HEK293 (cell line): ENCODE data around the gene MAPK8IP3.

Experiments used
- CTCF ChIA-PET: fragments of 350-600 bp; formaldehyde crosslinking; extraction: SDS; loops from one replicate; lab custom pipeline; 2021; ENCODE audit warnings: antibody characterized with exemption; lab: Yijun Ruan, JAX
- POLR2A ChIA-PET: fragments of 300-600 bp; formaldehyde crosslinking; extraction: SDS; loops from one replicate; lab custom pipeline; 2020; ENCODE audit warnings: antibody characterized with exemption, inconsistent platforms; lab: Yijun Ruan, JAX
- H3K27ac ChIP-seq: fragments of 200-500 bp; sonication (Bioruptor generic); 2 replicates; pipeline ENCODE4 v1.5.1; 2014; ENCODE audit warnings: low read depth, low read length, control low read depth, inconsistent platforms; ENCODE audit errors: extremely low read depth
- H3K36me3 ChIP-seq, 2 experiments: fragments of 200-500 bp in 1 of 2; sonication (Bioruptor generic) in 1 of 2; 1 replicate in 1 of 2; 2 replicates in 1 of 2; pipeline ENCODE4 v1.5.1; 2014 to 2017; ENCODE audit warnings: inconsistent platforms in 2 of 2, low read length in 2 of 2; ENCODE audit not compliant: control insufficient read depth in 2 of 2, insufficient read depth in 1 of 2
- H3K4me1 ChIP-seq: fragments of 200-500 bp; sonication (Bioruptor generic); 2 replicates; pipeline ENCODE4 v1.5.1; 2014; ENCODE audit warnings: mild to moderate bottlenecking, low read length, inconsistent platforms; ENCODE audit not compliant: control insufficient read depth, insufficient read depth
- H3K4me3 ChIP-seq: 2 replicates; pipeline ENCODE4 v1.5.1; 2011; ENCODE audit warnings: low read depth, mild to moderate bottlenecking, control low read depth, low read length, moderate library complexity
- H3K9me3 ChIP-seq: fragments of 200-500 bp; sonication (Bioruptor generic); 2 replicates; pipeline ENCODE4 v1.5.1; 2014; ENCODE audit warnings: low read depth, low read length, inconsistent platforms; ENCODE audit not compliant: control insufficient read depth, insufficient read depth
- INSM2 ChIP-seq: fragments of 450-650 bp; formaldehyde crosslinking; IDR thresholded peaks from 2 replicates; pipeline ENCODE4 v1.5.1; 2016; ENCODE audit warnings: missing biosample characterization, missing genetic modification characterization
- SALL2 ChIP-seq: fragments of 450-650 bp; formaldehyde crosslinking; IDR thresholded peaks from 2 replicates; pipeline ENCODE4 v1.5.0; 2017; ENCODE audit warnings: missing biosample characterization, mild to moderate bottlenecking, missing genetic modification characterization, borderline replicate concordance
- ZBTB20 ChIP-seq: fragments of 450-650 bp; formaldehyde crosslinking; IDR thresholded peaks from 2 replicates; pipeline ENCODE4 v1.5.1; 2016; ENCODE audit warnings: missing biosample characterization, missing genetic modification characterization
- ZBTB49 ChIP-seq: fragments of 450-650 bp; formaldehyde crosslinking; IDR thresholded peaks from 2 replicates; pipeline ENCODE4 v1.5.1; 2016; ENCODE audit warnings: missing biosample characterization, missing genetic modification characterization, low read depth
- ZNF169 ChIP-seq: fragments of 450-650 bp; formaldehyde crosslinking; IDR thresholded peaks from 2 replicates; pipeline ENCODE4 v1.5.1; 2016; ENCODE audit warnings: missing biosample characterization, missing genetic modification characterization
- ZNF18 ChIP-seq: fragments of 450-650 bp; formaldehyde crosslinking; IDR thresholded peaks from 2 replicates; pipeline ENCODE4 v1.5.1; 2016; ENCODE audit warnings: missing biosample characterization, missing genetic modification characterization
- ZNF221 ChIP-seq: fragments of 450-650 bp; formaldehyde crosslinking; IDR thresholded peaks from 2 replicates; pipeline ENCODE4 v1.5.1; 2017; ENCODE audit warnings: missing biosample characterization, missing genetic modification characterization, borderline replicate concordance
- ZNF266 ChIP-seq: fragments of 450-650 bp; formaldehyde crosslinking; IDR thresholded peaks from 2 replicates; pipeline ENCODE4 v1.5.1; 2016; ENCODE audit warnings: missing biosample characterization, missing genetic modification characterization, low read depth
- ZNF350 ChIP-seq: fragments of 450-650 bp; formaldehyde crosslinking; IDR thresholded peaks from 2 replicates; pipeline ENCODE4 v1.5.0; 2017; ENCODE audit warnings: missing biosample characterization, mild to moderate bottlenecking, missing genetic modification characterization
- ZNF398 ChIP-seq: fragments of 450-650 bp; formaldehyde crosslinking; IDR thresholded peaks from 2 replicates; pipeline ENCODE4 v1.5.1; 2017; ENCODE audit warnings: missing biosample characterization, missing genetic modification characterization
- ZNF449 ChIP-seq: fragments of 450-650 bp; formaldehyde crosslinking; IDR thresholded peaks from 2 replicates; pipeline ENCODE4 v1.5.1; 2017; ENCODE audit warnings: missing biosample characterization, mild to moderate bottlenecking, missing genetic modification characterization, moderate library complexity
- ZNF488 ChIP-seq: fragments of 450-650 bp; formaldehyde crosslinking; IDR thresholded peaks from 2 replicates; pipeline ENCODE4 v1.5.1; 2016; ENCODE audit warnings: missing biosample characterization, missing genetic modification characterization
- ZNF514 ChIP-seq: fragments of 450-650 bp; formaldehyde crosslinking; IDR thresholded peaks from 2 replicates; pipeline ENCODE4 v1.5.1; 2016; ENCODE audit warnings: missing biosample characterization, missing genetic modification characterization
- ZNF530 ChIP-seq: fragments of 450-650 bp; formaldehyde crosslinking; IDR thresholded peaks from 2 replicates; pipeline ENCODE4 v1.5.1; 2016; ENCODE audit warnings: low read depth, missing biosample characterization, missing genetic modification characterization
- ZNF548 ChIP-seq: fragments of 450-650 bp; formaldehyde crosslinking; IDR thresholded peaks from 2 replicates; pipeline ENCODE4 v1.5.1; 2016; ENCODE audit warnings: missing biosample characterization, missing genetic modification characterization
- ZNF571 ChIP-seq: fragments of 450-650 bp; formaldehyde crosslinking; IDR thresholded peaks from 2 replicates; pipeline ENCODE4 v1.5.0; 2017; ENCODE audit warnings: missing biosample characterization, missing genetic modification characterization
- ZNF629 ChIP-seq: fragments of 450-650 bp; formaldehyde crosslinking; IDR thresholded peaks from 2 replicates; pipeline ENCODE4 v1.5.1; 2017; ENCODE audit warnings: missing biosample characterization, missing genetic modification characterization
- ZNF701 ChIP-seq: fragments of 450-650 bp; formaldehyde crosslinking; IDR thresholded peaks from 2 replicates; pipeline ENCODE4 v1.5.1; 2016; ENCODE audit warnings: missing biosample characterization, missing genetic modification characterization
- ZNF707 ChIP-seq: fragments of 450-650 bp; formaldehyde crosslinking; IDR thresholded peaks from 2 replicates; pipeline ENCODE4 v1.5.1; 2016; ENCODE audit warnings: missing biosample characterization, missing genetic modification characterization
- ZNF843 ChIP-seq: fragments of 450-650 bp; formaldehyde crosslinking; IDR thresholded peaks from 2 replicates; pipeline ENCODE4 v1.5.1; 2016; ENCODE audit warnings: missing biosample characterization, missing genetic modification characterization
- ZSCAN23 ChIP-seq: fragments of 450-650 bp; formaldehyde crosslinking; IDR thresholded peaks from 2 replicates; pipeline ENCODE4 v1.5.1; 2016; ENCODE audit warnings: missing biosample characterization, missing genetic modification characterization

Gene MAPK8IP3

GRCh38 chr16:1772908-1773702 is 67.1 kb downstream of the MAPK8IP3 start, which contains the start of gene MRPS34:
TSS of gene MRPS34 (minus strand) at chr16:1773134. CDS start at chr16:1773119, 15 bp downstream.
- Histone ChIP-seq H3K4me3 (peak within 1 kb of the TSS; percentile 95), H3K36me3 (peaks cover 0 to 77% of the 10 kb centered on the region in 2 experiments; a peak in 1 of 3 replicates), H3K27ac (peak within 1 kb of the TSS; percentile 94), H3K4me1 (peaks cover 9% of the 10 kb centered on the region), H3K9me3 (no peaks in the 10 kb centered on the region)
- ChIA-PET POLR2A (interaction anchor here (0.5 to 6.0 kb wide), 11 partner anchors 8 to 269 kb away, joined by 3 to 113 read pairs (median 4); partner anchors contain the start of genes CRAMP1, IFT140, MAPK8IP3 and NUBP2), CTCF (interaction anchor here (0.6 to 1.9 kb wide), 3 partner anchors 10 to 548 kb away, joined by 3 to 14 read pairs (median 3); partner anchors contain the start of genes NUBP2 and SPSB3)
- TF ChIP-seq ZNF169 = no peak
- no peak; the same call in 1 of the 2 replicates for TF ChIP-seq ZNF548 (tag by site-specific recombination)
- TF ChIP-seq ZNF629 (tag by site-specific recombination) = peak; percentile 40; the same call in 1 of the 2 replicates
- TF ChIP-seq ZBTB49 (tag by site-specific recombination) = no peak
- no peak for TF ChIP-seq ZNF530
- no peak; the same call in 1 of the 2 replicates for TF ChIP-seq ZNF266
- no peak for TF ChIP-seq ZNF571 (tag by site-specific recombination)
- TF ChIP-seq SALL2 (tag by site-specific recombination) = no peak
- TF ChIP-seq ZSCAN23 (tag by site-specific recombination) = 0 out of 2 replicates have a peak, but pooled peaks have one; percentile 18
- TF ChIP-seq ZNF18 = no peak
- peak; percentile 27 for TF ChIP-seq ZNF449 (tag by site-specific recombination)
- no peak for TF ChIP-seq ZNF707 (tag by site-specific recombination)
- TF ChIP-seq INSM2 (tag by site-specific recombination) = peak; percentile 70
- no peak; the same call in none of the 2 replicates for TF ChIP-seq ZNF398
- TF ChIP-seq ZNF221 (tag by site-specific recombination) = no peak
- no peak for TF ChIP-seq ZNF488 (tag by site-specific recombination)
- peak; percentile 61 for TF ChIP-seq ZBTB20
- peak; percentile 38; the same call in 1 of the 2 replicates for TF ChIP-seq ZNF843 (tag by site-specific recombination)
- no peak for TF ChIP-seq ZNF514
- no peak for TF ChIP-seq ZNF350 (tag by site-specific recombination)
- TF ChIP-seq ZNF701 (tag by site-specific recombination) = no peak
